Measurements from ENCODE around the gene FAM186B. TPM values are rescaled to one million over a fixed set of nuclear protein-coding genes. Genes with fewer than 3 reads are reported as not detected.

Gene FAM186B
- total RNA-seq, 4 donors from 2014 or later: 0.35 to 1.0 TPM; not detected in 2

DNA sequence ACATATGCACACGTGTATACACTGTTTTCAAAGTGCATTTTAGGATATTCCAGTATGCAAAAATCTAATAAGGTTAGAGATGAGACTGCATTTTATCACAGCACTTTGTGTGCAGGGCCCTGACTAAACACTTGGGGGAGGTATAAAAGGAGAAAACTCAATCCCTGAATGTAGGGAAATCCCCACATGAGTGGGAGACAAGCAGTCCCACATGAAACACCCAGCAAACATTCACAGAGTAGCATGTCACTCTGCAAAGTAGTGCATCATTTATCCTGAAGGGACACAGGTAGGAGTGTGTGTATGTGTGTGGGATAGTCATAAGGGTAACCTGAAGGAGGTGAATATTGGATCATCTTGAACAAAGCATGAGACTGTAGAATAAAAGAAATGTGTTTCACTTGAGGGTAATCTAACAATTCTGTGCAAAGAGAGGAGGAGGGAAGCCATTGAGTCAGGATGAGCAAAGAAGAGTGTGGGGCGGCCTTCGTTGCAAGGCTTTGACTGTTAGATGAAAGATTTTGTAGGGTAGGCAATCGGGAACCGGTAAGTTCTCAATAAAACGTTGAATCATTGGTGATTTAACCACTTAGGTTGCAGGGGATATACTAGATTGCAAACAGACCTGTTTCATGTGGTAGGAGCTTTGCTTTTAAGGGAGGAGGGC is 20.9 kb upstream of the FAM186B start:
- no peak for DNase-seq
- H3K27ac ChIP-seq: no peak overlapping the region
- TF ChIP-seq, protein P1, sequence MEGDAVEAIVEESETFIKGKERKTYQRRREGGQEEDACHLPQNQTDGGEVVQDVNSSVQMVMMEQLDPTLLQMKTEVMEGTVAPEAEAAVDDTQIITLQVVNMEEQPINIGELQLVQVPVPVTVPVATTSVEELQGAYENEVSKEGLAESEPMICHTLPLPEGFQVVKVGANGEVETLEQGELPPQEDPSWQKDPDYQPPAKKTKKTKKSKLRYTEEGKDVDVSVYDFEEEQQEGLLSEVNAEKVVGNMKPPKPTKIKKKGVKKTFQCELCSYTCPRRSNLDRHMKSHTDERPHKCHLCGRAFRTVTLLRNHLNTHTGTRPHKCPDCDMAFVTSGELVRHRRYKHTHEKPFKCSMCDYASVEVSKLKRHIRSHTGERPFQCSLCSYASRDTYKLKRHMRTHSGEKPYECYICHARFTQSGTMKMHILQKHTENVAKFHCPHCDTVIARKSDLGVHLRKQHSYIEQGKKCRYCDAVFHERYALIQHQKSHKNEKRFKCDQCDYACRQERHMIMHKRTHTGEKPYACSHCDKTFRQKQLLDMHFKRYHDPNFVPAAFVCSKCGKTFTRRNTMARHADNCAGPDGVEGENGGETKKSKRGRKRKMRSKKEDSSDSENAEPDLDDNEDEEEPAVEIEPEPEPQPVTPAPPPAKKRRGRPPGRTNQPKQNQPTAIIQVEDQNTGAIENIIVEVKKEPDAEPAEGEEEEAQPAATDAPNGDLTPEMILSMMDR (IDR thresholded peaks at IDR 0.05): no peak
- TF ChIP-seq POLR2A (IDR thresholded peaks at IDR 0.05): no peak

DNA sequence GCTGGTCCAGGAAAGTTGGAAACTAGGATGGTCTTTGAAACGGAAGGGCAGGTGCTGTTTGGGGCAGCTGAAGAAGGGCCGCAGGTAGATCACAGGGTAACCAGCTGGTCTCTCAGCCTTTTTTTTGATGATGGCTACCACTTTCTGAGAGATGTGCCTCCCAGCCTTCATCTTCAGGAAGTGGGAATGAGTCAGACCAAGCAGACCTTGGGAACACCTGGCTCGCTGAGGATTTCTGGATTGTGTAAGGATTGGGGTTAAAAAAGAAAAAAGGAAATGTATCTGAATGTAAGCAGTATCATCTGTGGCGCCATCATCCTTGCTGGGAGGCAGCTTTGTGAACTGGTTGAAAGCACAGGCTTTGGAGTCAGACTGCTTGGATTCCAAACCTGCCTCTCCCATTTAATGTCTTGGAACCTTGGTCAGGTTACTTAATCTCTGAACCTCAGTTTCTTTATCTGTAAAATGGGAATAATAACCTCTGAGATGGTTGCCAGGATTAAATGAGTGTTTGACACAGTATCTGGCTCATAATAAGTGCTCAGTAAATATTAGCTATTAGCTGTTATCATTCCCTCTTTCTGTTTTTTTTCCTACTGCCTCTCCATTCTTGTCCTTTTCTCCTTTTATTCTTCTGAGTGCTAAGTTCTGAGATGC is 19.6 kb upstream of the FAM186B start:
- peaks cover 0 to 16% (median 9%) of the 10 kb centered on the region in 4 donors for H3K4me1 ChIP-seq
- no peak overlapping the region for H3K4me3 ChIP-seq
- no peak overlapping the region for H3K27ac ChIP-seq
- no peaks in the 10 kb centered on the region for H3K27me3 ChIP-seq
- DNase-seq: no peak
- H3K9me3 ChIP-seq: no peaks in the 10 kb centered on the region
- no peaks in the 10 kb centered on the region for H3K36me3 ChIP-seq
- no peak for TF ChIP-seq POLR2A (IDR thresholded peaks at IDR 0.05)
- TF ChIP-seq, protein P1 (IDR thresholded peaks at IDR 0.05): no peak

More for the DNA sequence above, 20.9 kb upstream of the FAM186B start:
- H3K9me3 ChIP-seq: no peaks in the 10 kb centered on the region
- H3K4me3 ChIP-seq: no peak overlapping the region
- H3K36me3 ChIP-seq: no peaks in the 10 kb centered on the region
- H3K27me3 ChIP-seq: no peaks in the 10 kb centered on the region
- peaks cover 0 to 16% (median 9%) of the 10 kb centered on the region in 4 donors for H3K4me1 ChIP-seq

DNA sequence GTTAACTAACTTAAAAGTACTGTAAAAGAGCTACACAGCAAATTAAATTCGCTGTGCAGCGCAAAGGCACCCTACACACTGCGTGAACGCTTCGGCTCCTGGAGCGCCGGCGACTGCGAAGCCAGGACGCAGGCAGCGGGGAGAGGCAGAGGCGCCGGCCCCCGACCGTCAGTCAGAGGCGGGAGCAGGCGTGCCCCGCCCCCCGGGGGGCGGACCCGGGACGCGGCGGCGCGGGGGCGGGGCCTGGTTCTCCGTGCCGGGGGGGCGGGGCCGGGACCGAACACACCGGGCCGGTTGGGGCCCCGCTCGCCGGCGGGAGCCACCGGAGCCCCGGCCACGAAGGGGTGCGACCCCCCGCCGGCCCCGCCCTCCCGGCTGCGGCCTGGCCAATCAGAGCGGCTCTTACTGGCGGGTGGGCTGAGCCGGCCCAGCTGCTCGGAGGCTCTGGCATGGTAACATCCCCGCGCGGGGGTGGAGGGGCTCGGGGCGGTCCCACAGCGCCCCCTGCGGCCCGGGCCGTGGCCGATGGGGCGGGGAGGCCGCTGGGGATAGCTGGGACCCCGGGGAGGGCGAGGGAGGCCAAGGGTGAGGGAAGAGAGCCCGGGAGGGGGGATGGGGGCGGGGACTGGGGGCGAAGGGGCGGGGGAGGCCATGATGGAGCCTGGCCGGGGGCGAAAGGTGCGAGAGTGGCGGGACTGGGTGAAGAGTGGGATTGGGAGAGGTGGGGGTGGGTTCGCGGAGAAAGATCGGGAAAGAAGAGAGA is 17.9 kb upstream of the FAM186B start, which contains the start of gene PRPF40B:
PRPF40B (plus strand) TSS at position 420 of the 763 bp plus-strand sequence; CDS start at position 450, 30 bp downstream.
- peaks cover 0 to 16% (median 9%) of the 10 kb centered on the region in 4 donors for H3K4me1 ChIP-seq
- peak within 1 kb of the TSS; percentile 52 to 73 (median 68) for H3K4me3 ChIP-seq
- H3K27ac ChIP-seq: peak within 1 kb of the TSS; percentile 44 to 80 (median 76)
- peak; percentile 71 to 86 for TF ChIP-seq POLR2A (IDR thresholded peaks at IDR 0.05)
- TF ChIP-seq, protein P1 (IDR thresholded peaks at IDR 0.05): peak; percentile 25 to 59 (median 48)
- DNase-seq: peak; percentile 85 to 94 (median 91)
- H3K27me3 ChIP-seq: no peaks in the 10 kb centered on the region
- no peaks in the 10 kb centered on the region for H3K9me3 ChIP-seq
- no peaks in the 10 kb centered on the region for H3K36me3 ChIP-seq

DNA sequence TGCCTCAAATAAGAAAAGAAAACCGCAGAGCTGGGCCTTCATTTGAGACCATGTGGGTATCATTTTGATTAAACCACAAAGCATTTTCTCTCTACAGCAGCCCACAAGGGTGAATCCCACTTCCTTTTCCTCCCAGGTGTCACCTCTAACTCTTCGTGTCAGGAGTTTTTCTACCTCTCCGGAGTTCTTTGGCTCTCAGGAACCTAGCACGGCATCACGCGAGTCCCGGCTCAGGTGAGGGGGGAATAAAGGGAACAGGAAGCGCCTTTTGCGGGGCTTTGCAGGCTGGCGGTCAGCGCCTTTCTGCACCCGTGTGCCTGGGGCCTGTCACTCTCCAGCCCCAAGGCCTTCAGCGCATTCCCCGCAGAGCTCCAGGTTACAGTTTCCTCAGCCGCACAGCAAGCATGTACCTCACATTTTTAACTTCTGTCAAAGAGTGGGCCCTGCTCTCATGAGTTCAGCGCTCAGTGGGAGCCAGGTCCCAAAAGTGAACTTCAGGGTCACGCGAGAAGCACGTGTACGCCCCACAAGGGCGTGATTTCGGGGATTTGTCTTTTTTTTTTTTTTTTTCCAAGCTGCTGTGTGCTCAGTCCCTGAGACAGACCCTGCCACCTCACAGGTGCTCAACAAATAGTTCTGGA is 17.2 kb upstream of the FAM186B start:
- Histone ChIP-seq H3K36me3 (no peaks in the 10 kb centered on the region), H3K4me1 (peaks cover 0 to 16% (median 9%) of the 10 kb centered on the region in 4 donors), H3K27me3 (no peaks in the 10 kb centered on the region), H3K27ac (peak overlapping the region; percentile 16 to 80 (median 76)), H3K9me3 (no peaks in the 10 kb centered on the region), H3K4me3 (peak overlapping the region; percentile 52 to 73 (median 68))
- no peak for TF ChIP-seq POLR2A (IDR thresholded peaks at IDR 0.05)
- TF ChIP-seq, protein P1 (IDR thresholded peaks at IDR 0.05): no peak
- DNase-seq: peak; percentile 68 to 75 (median 74)

Measured in Peyer's patch (tissue), 4 donors.